ENCODE results near the gene MFAP5. TPM values are rescaled to one million over a fixed set of nuclear protein-coding genes. Genes with fewer than 3 reads are reported as not detected.

Gene MFAP5
- total and polyA plus RNA-seq, 10 of the 15 experiments (the other 5 are each of a cell fraction or from before 2014, with no cell fraction given): 0.06 to 0.14 (median 0.12) TPM; not detected in 7

GRCh38 chr12:8685051-8685450 lies 22.4 kb upstream of the MFAP5 start:
- Histone ChIP-seq H3K27me3 (replicated peaks in 1 of 2; ENCODE audit: control insufficient read depth in 2 of 2, insufficient read depth in 2 of 2, low read length in 1 of 2) (no peaks in the 10 kb centered on the region; a peak in 1 of 4 replicates), H3K4me2 (ENCODE audit: control insufficient read depth, insufficient read depth) (no peak overlapping the region), H3K4me3 (no peak overlapping the region), H4K20me1 (ENCODE audit: control insufficient read depth, insufficient read depth) (no peaks in the 10 kb centered on the region), H3K36me3 (ENCODE audit: control insufficient read depth in 2 of 2, insufficient read depth in 2 of 2, low read length in 1 of 2) (no peaks in the 10 kb centered on the region), H3K9me3 (replicated peaks; ENCODE audit: control insufficient read depth, insufficient read depth, low read length) (no peaks in the 10 kb centered on the region), H3K9ac (ENCODE audit: control insufficient read depth, insufficient read depth, low read length) (no peak overlapping the region), H3K27ac (ENCODE audit: control insufficient read depth, insufficient read depth) (no peak overlapping the region), H2AFZ (ENCODE audit: control insufficient read depth, low read depth, low read length) (no peak overlapping the region), H3K79me2 (ENCODE audit: control insufficient read depth, insufficient read depth, low read length) (no peaks in the 10 kb centered on the region), H3K4me1 (ENCODE audit: control insufficient read depth, insufficient read depth, low read length) (no peaks in the 10 kb centered on the region)
- ChIA-PET RAD21 (ENCODE audit: unreplicated experiment) (interaction anchor here (0.7 kb wide), 1 partner anchor 365 kb away, joined by 3 read pairs; no protein-coding TSS in a partner anchor), CTCF (interaction anchor here (0.8 to 2.0 kb wide), 3 partner anchors 141 to 206 kb away, joined by 3 to 10 read pairs (median 6); no protein-coding TSS in a partner anchor), SMC1A (ENCODE audit: uncharacterized antibody, unreplicated experiment) (interaction anchor here (0.8 to 1.7 kb wide), 5 partner anchors 10 to 353 kb away, joined by 3 to 8 read pairs (median 3); no protein-coding TSS in a partner anchor), POLR2A (interaction anchor here (0.6 kb wide), 1 partner anchor 10 kb away, joined by 4 read pairs; no protein-coding TSS in a partner anchor)
- ATAC-seq (no peak), DNase-seq (ENCODE audit: low read depth, low spot score) (no peak), FAIRE-seq (no peak)
- WGBS (ENCODE audit: insufficient coverage, insufficient replicate concordance, low lambda C conversion rate, missing lambda C conversion rate): 52% methylated on average over 2 of the region's 2 CpGs
- intact Hi-C loops (cut with micrococcal nuclease; ENCODE audit: unreplicated experiment): loop anchor here (10.0 kb wide), 1 partner anchor 140 kb away; the partner anchor contains the start of gene CLEC4E
- no peak for TF ChIP-seq TAF1 (IDR thresholded peaks at IDR 0.05; ENCODE audit: borderline replicate concordance, low read depth, low read length)
- no peak for TF ChIP-seq STAT3 (IDR thresholded peaks at IDR 0.05; ENCODE audit: low read depth, low read length)
- no peak for TF ChIP-seq SPI1 (IDR thresholded peaks at IDR 0.05; ENCODE audit: borderline replicate concordance, insufficient read depth, low read depth, low read length)
- no peak for TF ChIP-seq ZBED1 (IDR thresholded peaks at IDR 0.05; ENCODE audit: borderline replicate concordance)
- TF ChIP-seq TCF3 (IDR thresholded peaks at IDR 0.05; ENCODE audit: borderline replicate concordance, insufficient read depth, low read depth, low read length): no peak
- no peak for TF ChIP-seq YBX1 (IDR thresholded peaks at IDR 0.05)
- no peak for TF ChIP-seq SMC3 (IDR thresholded peaks at IDR 0.05; ENCODE audit: borderline replicate concordance, low read length)
- no peak for TF ChIP-seq GABPA (IDR thresholded peaks at IDR 0.05; ENCODE audit: low read depth)
- no peak for TF ChIP-seq TARDBP (IDR thresholded peaks at IDR 0.05; ENCODE audit: borderline replicate concordance)
- TF ChIP-seq RAD21 (IDR thresholded peaks at IDR 0.05; ENCODE audit: insufficient read depth, low read depth, low read length): no peak
- TF ChIP-seq ETV6 (conservative IDR thresholded peaks at IDR 0.05 in 1 of 2, IDR thresholded peaks at IDR 0.05 in 1 of 2; ENCODE audit: borderline replicate concordance in 1 of 2, low read depth in 1 of 2): no peak
- TF ChIP-seq, protein P1, sequence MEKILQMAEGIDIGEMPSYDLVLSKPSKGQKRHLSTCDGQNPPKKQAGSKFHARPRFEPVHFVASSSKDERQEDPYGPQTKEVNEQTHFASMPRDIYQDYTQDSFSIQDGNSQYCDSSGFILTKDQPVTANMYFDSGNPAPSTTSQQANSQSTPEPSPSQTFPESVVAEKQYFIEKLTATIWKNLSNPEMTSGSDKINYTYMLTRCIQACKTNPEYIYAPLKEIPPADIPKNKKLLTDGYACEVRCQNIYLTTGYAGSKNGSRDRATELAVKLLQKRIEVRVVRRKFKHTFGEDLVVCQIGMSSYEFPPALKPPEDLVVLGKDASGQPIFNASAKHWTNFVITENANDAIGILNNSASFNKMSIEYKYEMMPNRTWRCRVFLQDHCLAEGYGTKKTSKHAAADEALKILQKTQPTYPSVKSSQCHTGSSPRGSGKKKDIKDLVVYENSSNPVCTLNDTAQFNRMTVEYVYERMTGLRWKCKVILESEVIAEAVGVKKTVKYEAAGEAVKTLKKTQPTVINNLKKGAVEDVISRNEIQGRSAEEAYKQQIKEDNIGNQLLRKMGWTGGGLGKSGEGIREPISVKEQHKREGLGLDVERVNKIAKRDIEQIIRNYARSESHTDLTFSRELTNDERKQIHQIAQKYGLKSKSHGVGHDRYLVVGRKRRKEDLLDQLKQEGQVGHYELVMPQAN (conservative IDR thresholded peaks at IDR 0.05): no peak
- no peak for TF ChIP-seq YY1 (IDR thresholded peaks at IDR 0.05; ENCODE audit: low read depth, low read length)
- TF ChIP-seq HDGF (IDR thresholded peaks at IDR 0.05): no peak
- TF ChIP-seq CREB1 (IDR thresholded peaks at IDR 0.05; ENCODE audit: low read depth): no peak
- no peak for TF ChIP-seq ZSCAN29 (IDR thresholded peaks at IDR 0.05)
- TF ChIP-seq POU2F2 (IDR thresholded peaks at IDR 0.05; ENCODE audit: borderline replicate concordance, low read depth, low read length): no peak
- in situ Hi-C loops (cut with MboI): loop anchor here (10.0 kb wide), 1 partner anchor 210 kb away; no protein-coding TSS in a partner anchor
- BruUV-seq (replicated peaks): no TSS peak
